Lung microvascular endothelial cell (primary cell): ENCODE results near the gene CELA1. TPM values are rescaled to one million over a fixed set of nuclear protein-coding genes. Genes with fewer than 3 reads are reported as not detected.
"Not testable (repeated sequence)": the region's sequence is repeated elsewhere in the genome, so short reads cannot be mapped to it uniquely, and the experiment has no call there.

Source experiments
- DNase-seq, 2 donors: peaks; one replicate each; pipeline versions ENCODE4 v3.0.0 to v3.0.0-alpha.2; 2010; ENCODE audit warnings: low read depth in 2 of 2
- total RNA-seq: library from RNA; depleted of rRNA; stranded (reverse); fragments of >200 nt; gene quantifications from 2 replicates; pipeline ENCODE4 v1.2.1, GENCODE V29; 2014

The CELA1 gene
- total RNA-seq, 1 donor from 2014 or later = not detected

DNA sequence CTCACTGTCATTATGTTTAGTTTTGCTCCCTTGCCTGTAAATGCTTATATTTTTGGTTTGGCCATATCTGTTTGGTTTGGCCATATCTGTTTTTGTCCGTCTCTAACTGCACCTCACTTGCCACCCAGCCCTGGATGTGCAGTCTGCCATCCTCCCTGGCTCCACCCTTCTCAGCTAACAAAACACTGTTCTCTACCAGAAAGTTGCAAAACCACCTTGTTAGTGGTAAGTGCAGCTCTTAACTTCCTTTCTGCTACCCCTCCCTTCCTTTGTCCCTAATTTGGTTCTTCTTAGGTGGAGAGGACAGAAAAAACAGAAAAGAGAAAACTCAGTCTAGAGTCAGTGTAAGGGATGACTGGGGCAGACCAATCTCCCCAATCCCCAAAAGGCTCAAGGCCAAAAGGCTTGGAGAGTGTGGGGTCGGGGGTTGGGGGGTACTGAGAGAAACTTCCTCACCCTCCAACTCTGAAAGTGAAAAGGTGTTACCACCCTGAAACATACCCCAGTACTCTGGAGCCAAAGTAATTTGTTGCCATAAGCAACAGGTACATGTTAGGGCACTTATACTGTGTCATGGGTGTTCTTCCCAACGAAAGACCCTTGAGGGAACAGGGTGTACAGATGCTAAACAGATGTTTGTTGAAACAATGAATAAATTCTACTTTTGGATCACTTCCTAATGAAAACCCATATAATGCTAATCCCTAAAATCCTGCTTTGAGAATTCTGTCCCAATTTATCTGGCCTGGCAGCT, 27.5 kb downstream of the CELA1 start:
- DNase-seq = no peak

DNA sequence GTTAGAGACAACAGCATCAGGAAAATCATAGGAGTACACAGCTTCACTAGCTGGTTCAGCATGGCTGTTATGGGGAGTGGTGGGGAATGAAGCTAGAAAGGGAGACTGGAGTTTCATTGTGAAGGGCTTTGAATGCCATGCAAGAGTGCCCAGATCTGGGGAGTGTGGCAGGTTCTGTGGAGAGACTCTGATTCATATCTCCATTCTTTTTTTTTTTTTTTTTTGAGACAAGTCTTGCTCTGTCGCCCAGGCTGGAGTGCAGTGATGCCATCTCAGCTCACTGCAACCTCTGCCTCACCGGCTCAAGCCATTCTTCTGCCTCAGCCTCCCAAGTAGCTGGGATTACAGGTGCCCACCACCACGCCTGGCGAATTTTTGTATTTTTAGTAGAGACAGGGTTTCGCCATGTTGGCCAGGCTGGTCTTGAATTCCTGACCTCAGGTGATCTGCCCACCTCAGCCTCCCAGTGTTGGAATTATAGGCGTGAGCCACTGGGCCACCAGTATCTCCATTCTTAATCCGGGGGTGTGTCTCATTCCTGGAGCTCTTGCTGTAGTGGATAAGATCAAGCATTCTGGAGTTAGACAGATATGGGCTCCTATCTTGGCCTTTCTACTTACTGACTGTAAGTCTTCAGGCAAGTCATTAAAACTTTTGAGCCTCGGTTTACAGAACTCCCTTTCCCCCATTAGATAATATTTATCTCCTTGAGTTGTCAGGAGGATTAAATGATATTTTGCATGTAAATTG, 28.2 kb downstream of the CELA1 start:
- not testable (repeated sequence) for DNase-seq

DNA sequence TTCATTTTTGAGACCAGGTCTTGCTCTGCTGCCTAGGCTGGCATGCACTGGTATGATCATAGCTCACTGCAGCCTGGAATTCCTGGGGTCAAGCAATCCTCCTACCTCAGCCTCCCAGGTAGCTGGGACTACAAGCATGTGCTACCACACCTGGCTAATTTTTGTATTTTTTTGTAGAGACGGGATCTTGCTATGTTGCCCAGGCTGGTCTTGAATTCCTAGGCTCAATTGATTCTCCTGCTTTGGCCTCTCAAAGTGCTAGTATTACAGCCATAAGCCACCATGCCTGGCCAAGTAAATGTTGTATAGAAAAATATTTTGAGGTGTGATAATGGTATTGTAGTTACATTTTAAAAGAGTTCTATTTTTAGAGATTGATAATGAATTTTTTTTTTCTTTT, 35.1 kb downstream of the CELA1 start:
- no peak for DNase-seq

DNA sequence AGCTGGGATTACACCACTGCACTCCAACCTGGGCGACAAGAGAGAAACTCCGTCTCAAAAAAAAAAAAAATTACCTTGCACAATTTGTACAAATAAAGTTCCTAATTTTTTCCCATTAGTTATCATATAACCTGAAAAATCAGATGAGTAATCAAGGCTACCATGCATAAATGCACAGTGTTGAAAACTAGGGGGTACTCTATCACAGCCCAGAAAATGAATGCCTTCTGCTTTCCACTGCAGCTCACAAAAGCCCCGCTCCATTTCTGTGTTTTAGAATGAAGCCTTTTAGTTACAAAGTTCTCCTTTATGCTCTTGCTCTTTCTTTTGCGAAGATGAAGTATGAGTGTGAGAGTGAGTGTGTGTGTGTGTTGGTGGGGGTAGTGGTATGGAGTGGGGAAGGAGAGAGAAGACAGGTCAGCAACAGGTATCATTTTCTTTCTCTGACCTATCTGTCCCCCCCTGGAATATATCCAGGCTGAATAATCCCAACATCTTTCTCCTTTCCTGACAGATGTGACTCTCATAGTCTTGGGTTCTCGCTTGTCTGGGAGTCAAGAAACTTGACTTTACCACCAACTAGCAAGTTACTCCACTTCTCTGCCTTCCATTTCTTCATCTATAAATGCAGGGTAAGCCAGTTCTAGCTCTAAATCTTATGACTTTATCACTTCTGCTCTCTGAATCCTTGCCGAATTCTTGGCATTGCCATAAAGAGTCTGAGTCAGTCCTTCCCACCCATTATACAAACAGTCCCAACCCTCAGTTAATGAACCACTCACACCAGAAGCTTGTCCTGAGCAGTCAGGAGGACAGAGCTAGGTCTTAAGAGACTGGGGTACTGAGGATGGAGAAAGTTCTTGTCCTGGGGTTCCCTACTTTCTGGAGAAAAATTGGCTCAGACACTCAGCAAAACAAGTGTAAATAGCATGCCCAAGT, 38.6 kb downstream of the CELA1 start:
- DNase-seq = peak in 1 of 2 donors; percentile 61

DNA sequence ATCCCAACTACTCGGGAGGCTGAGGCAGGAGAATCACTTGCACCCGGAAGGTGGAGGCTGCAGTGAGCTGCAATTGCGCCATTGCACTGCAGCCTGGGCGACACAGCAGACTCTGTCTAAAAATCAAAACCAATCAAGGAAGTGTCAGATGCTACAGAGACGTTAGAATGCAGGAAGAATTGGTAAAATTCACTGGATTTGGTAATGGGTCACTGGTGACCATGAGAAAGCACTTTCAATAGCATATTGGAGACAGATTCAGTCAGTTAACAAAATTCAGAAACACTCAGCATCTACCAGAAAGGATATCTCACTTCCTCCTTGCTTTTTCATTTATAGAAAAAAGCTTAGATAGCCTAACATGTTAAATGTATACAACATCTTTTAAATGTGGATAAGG, 40.0 kb downstream of the CELA1 start:
- no peak for DNase-seq

DNA sequence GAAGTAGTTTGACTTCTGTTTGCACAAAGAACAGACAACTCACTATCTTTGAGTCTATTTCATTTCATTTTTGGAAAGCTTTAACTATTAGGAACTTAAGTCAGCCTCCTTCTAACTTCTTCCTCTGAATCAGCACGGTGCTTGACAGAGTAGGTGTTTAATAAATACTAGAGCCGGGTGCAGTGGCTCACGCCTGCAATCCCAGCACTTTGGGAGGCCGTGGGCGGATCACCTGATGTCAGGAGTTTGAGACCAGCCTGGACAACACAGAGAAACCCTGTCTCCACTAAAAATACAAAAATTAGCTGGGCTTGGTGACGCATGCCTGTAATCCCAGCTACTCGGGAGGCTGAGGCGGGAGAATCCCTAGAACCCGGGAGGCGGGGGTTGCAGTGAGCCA, 45.7 kb downstream of the CELA1 start:
- DNase-seq = not testable (repeated sequence)

DNA sequence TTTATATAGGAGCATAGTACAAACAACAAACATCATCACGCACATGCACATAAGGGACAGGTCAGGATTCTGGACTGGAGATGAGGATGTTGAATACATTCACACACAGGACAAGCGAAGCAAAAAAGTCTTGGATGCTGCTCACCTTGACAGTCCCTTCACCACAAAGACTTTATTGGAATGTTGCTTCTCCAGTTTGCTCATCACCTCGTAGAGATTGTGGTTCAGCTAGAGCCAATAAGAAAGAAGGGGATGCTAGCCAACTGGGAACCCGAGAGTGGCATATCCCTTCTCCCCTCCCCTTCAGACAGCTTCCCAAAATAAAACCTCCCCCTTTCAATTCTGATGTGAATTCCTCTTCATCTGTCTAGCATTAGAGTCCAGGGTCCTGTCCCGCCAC, 50.8 kb downstream of the CELA1 start:
- no peak for DNase-seq

DNA sequence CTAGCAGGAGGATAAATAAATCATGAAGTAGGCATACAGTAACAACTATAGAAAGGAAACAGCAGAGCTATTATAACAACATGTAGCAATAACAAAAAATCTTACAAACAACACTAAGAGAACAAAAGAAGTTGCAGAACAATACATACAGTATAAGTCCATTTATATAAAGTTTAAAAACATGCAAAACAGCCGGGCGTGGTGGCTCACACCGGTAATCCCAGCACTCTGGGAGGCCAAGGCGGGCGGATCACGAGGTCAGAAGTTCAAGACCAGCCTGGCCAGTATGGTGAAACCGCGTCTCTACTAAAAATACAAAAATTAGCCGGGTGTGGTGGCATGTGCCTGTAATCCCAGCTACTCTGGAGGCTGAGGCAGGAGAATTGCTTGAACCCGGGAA, 52.4 kb downstream of the CELA1 start:
- DNase-seq = not testable (repeated sequence)

DNA sequence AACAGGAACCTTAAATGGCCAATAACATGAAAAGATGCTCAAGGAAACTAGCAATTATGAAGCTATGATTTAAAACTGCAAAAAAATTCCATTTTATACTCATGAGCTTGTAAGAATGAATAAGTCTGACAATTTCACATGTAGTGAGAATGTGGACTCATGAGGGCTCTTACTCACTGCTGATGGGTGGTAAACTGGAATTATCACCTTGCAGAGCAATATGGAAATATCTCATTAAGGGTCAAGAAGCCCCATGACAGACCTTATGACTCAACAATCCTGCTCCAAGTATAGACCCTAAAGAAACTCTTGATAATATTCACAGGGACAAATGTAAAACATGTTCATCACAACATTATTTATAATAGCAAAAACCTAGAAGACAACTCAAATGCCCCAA, 52.8 kb downstream of the CELA1 start:
- no peak for DNase-seq

DNA sequence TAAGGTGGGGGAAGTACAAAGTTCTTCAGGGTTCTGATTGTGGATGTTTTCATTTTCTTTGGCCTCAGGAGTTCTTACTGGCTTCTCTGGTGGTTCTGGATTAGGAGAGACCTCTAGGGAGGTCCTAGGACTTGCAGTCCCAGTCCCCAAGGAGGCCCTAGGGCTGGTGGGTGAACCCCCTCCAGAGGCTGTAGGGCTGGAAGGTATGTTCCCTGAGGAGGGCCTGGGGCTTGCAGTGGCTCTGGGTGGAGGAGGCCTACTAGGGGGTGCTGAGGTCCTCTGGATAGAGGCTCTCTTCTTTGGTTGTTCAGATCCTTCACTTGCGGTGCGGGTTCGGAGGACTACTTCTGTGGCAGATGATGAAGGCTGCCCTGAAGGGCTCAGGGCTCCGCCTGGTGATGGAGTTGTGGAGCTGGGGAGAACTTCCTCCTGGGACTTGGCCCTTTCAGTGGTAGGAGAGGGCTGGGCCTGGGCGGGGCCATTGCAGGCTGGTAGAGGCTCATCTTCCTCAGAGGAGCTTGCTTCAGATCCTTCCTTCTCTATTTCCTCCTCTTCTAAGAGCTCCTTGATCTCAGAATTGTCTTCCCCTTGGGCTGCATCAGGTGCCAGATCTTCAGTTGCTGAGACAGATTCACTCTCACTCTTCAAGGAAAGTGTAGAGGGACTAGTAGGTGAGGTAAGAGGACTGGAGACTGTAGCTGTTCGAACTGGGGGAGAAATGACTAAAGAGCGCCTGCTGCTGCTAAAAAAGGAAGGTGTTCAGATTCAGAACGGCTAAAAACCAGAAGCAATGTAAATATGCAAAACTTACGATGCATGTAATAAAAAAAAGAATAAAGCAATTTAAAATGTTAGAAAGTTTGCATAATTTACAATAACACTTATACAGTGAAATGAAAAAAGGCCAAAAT, 54.6 kb downstream of the CELA1 start:
- not testable (repeated sequence) for DNase-seq

DNA sequence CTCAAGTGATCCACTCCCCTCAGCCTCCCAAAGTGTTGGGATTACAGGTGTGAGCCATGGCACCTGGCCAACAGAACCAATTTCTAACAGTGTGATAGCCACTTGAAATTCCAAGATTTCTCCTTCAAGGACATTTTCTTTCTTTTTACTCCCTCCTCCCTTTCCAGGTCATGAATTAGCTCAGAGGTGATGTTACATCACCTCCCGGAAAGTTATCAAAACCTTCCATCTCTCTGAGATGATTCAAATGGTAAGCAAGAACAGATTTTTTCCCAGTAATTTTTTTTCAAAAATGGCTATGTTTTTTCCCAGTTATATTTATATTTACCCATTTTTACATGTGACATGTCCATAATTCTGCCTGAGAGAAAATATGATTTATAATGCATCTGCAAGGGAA, 60.6 kb downstream of the CELA1 start:
- no peak for DNase-seq

DNA sequence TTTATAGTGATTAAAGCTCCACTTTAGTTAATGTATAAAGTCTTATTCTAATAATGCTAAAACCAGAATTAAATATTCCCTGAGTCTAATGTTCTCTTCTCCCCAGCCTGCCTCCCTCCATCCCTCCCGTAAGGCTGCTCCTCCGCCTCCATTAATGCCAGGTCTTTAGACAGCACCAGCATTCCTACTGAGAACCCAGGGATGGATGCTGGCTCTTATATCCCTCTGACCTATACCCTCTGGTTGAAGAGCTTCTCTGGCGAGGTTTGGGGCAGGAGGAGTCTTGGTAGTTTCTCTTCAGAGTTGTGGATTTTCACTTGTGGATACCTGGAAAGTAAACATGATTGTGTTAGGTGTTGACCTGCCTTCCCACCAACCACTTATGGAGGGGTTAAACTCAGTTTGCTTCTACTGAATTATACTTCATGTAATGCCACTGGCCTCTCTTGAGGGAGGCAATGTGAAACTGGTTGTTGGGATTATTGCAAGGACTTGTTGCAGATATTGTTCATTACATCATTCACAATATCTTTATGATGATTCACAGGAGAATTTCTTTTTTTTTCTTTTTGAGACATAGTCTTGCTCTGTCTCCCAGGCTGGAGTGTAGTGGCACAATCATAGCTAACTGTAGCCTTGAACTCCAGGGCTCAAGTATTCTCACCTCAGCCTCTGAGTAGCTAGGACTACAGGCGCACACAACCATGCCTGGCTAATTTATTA, 65.1 kb downstream of the CELA1 start:
- peak in 1 of 2 donors; percentile 34 for DNase-seq

Other genes with a start within 250 kb of the CELA1 start
- gene TFCP2, start 173.5 kb downstream of the CELA1 start, total RNA-seq = 8.9 and 14.1 TPM in 2 replicates
- 1.3 and 3.0 TPM in 2 replicates for gene POU6F1, start 128.6 kb downstream of the CELA1 start, total RNA-seq
- gene DAZAP2, start 107.9 kb downstream of the CELA1 start, total RNA-seq = 68.5 and 73.7 TPM in 2 replicates
- 9.8 and 17.7 TPM in 2 replicates for gene SMAGP, start 76.3 kb downstream of the CELA1 start, total RNA-seq
- gene BIN2, start 22.5 kb downstream of the CELA1 start, total RNA-seq = not detected in 2 replicates
- gene GALNT6, start 44.7 kb upstream of the CELA1 start, total RNA-seq = 8.5 and 27.7 TPM in 2 replicates
- gene SLC4A8, start 78.2 kb upstream of the CELA1 start, total RNA-seq = 0.60 and 1.1 TPM in 2 replicates
- under 0.01 and 0.44 TPM in 2 replicates for gene SCN8A, start 244.6 kb upstream of the CELA1 start, total RNA-seq